RPMI7951 (cell line): ENCODE measurements around the gene TNFSF15. TPM values are rescaled to one million over a fixed set of nuclear protein-coding genes. Genes with fewer than 3 reads are reported as not detected.
A peak's percentile ranks its signal among the peaks of the same experiment; 100 is the strongest.

ENCODE experiments used
- DNase-seq: peaks from one replicate; pipeline ENCODE4 v3.0.0-alpha.2; 2012; ENCODE audit warnings: low read depth
- total RNA-seq: library from RNA; depleted of rRNA; stranded (reverse); fragments of >200 nt; shearing (Covaris generic); gene quantifications from 2 replicates; pipeline ENCODE4 v1.2.3, GENCODE V29; 2014; rRNA removed

Gene TNFSF15
- 0.24 and 0.49 TPM in 2 replicates for total RNA-seq

DNA sequence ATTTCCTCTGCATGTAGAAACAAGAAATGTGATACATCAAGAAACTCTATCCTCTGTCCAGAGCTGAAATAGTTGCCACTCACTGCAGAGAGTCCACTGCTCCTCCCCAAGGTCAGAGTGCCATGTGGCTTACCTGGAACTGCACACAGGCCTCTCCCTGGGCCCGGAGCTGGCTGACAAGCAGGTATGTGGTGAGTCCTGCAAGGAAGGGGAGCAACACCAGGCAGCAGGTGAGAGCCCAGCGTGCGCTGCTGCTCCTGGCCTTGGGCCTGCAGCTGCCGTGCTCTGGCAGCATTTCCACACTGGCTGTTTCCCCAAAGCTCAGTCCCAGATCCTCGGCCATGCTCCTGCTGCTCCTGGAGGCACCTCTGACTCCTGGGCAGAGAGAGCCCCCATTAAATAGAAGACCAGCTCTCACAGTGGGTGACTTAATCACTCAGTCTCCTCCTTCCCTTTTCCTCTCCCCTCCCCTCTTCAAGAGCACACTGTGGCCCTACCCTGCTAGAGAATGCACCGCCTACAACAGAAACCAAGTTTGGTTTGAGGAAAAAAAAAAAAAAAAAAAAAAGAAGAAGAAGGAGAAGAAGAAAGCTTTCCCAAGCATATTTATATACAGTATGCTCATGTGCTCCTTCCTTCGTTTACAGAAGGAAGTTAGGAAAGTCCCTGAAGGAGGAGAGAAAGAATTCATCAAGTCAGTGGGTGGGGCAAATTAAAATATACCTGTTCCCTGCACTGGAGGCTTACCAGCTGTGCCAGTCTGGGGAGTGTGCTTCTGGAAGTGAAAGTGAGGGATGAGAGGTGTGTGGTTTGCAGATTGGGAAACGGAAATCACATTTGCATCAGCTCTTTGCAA, at the start of gene TNFSF15:
Gene TNFSF15, minus strand, starts transcription at position 370 of the 856 bp plus-strand sequence. Its CDS starts 27 bp downstream, at position 343.
- DNase-seq: no peak

DNA sequence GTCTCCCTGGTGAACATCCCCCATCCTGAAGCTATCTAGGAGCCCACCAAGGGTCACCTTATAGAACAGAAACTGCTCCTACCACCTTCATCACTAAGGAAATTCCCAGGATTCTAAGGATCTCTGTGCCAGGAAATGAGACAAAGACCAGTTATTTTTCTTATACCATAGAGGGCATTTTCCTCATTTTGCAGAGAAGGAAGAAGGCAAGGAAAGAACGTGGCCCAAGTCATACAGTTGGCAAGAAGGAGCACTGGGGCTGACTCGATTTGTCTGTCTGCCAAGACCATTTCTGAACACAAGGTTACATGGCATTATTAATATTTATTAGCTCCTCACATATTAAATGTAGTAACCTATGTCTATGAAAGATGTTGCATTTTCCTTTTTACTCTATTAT, 49.6 kb upstream of the TNFSF15 start:
- no peak for DNase-seq

DNA sequence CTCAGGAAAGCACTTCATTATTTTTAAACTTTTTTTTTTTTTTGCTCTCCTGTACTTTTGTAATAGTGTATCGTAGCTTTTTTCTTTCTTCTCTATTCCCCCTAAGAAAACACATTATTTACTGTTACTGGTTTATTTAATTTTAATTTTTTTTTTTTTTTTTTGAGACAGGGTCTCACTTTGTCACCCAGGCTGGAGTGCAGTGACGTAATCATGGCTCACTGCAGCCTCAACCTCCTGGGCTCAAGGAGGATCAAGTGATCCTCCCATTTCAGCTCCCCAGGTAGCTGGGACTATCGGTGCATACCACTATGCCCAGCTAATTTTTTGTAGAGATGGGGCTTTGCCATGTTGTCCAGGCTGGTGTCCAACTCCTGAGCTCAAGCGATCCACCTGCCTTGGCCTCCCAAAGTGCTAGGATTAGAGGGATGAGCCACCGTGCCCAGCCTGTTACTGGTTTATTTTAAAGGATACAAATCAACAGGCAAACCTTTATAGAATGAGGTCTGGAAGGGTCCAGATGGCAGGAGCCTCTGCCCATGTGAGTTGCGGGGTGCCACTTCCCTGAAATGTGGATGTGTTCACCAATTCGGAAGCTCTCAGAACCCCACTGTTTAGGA, 49.0 kb upstream of the TNFSF15 start:
- DNase-seq: no peak

DNA sequence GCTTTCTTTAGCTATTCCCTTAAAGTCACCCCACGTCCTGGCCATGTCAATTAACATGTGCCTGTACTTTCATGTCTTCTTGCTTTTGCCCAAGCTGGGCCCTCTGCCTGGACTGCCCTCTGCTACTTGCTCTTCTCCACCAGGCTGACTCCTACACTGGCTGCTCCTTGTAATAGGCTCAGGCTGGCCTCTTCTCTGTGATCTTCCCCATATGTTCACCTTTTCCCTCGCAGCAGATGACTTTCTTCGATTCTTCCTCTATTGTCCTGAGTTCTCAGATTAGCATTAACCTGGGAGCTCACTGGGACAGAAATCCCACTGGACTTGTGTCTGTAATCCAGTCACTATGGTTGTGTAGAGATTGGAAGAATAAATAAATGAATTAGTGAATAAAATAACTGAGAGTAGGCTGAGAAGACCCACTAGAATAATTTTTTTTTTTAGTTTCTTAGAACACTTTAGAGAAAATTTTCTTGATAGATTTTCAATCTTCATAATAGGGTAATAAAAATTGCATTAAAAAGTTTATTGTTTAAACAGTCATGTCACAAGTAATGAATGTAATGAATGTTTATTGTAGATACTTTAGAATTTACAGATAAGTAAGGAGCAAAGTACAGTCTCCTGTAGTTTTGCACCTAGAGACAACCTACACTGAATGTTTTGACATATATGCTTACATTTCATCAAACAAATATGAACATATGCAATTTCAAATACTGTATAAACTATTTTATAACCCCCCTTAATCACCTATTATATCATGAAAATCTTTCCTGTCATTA, 47.4 kb upstream of the TNFSF15 start:
- DNase-seq: no peak

DNA sequence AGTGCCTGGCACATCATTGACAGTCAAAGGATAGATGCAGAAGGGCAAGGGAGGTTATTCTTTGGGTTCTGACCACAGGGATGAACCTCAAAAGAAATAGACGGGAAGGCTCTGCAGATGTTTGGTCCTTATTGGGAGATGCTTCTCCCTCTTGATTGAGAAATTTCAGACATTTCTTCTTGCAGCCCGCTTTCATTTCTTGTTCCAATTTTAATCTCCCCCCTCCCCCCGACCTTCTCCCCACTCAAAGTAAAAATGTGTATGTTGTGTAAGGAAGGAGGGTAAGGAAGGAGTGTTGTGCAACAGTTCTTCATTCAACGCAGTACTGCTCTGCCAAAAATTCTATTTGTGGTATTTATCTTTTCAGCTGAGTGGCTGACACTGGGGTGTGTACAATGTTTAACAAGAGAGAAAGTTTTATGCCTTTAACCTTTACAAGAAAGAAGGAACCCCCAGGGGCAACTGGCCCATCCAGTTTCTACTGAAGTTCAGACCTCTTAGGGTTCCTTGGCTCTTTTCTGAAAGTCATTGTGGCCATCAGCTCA, 46.3 kb upstream of the TNFSF15 start:
- DNase-seq: peak; percentile 21

DNA sequence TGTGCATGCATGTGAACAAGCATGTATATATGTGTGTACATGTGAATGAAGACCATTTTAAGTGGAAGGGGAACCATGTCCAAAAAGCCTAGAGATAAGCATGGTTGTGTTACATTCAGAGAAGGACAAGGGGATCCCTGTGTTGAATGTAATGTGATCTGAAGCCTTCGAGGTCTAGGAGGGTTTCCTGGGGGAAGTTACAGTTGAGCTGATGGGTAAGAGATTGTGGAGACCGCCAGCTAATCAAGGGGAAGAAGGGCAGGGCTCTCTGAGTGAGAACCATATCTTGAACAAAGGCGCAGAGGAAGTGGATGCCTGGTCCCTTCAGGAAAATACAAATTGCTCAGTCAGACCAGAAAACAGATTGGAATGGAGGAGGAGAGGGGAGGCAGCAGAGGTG, 45.5 kb upstream of the TNFSF15 start:
- DNase-seq: no peak

DNA sequence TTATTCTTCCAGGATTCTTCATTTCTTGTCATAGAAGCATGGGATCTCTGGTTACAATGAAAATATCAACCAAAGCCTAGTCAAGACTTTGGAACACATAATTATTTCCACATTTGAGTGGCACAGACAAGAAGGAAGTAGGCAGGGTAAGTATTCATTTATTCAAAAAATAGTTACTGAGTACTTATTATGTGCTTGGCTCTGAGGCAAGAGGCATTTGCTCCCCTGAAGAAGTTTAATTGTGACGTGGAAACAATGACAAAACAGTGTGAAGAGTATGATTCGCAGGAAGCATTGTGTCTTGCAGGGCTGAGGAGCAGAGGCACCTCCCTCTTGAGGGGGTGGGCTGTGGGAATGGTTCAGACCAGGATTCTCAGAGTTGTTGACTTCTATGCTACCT, 45.0 kb upstream of the TNFSF15 start:
- DNase-seq: no peak

DNA sequence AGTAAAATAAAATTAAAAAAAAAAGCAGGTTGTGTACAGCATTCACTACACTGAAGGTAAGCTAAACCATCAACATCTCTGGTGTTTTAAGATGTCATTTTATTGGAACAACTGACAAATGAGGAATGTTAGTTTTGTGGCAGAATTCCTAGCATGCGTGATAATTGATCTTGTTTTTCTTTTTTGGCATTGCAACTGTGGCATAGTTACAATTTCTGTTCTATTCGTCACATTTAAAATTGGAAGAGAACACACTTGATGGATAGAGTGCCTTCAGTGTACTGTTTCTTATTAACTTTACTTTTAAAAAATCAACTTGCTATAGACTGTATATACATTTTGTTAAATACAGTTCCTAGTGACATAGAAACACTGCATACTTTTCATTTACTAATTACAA, 43.6 kb upstream of the TNFSF15 start:
- DNase-seq: no peak

DNA sequence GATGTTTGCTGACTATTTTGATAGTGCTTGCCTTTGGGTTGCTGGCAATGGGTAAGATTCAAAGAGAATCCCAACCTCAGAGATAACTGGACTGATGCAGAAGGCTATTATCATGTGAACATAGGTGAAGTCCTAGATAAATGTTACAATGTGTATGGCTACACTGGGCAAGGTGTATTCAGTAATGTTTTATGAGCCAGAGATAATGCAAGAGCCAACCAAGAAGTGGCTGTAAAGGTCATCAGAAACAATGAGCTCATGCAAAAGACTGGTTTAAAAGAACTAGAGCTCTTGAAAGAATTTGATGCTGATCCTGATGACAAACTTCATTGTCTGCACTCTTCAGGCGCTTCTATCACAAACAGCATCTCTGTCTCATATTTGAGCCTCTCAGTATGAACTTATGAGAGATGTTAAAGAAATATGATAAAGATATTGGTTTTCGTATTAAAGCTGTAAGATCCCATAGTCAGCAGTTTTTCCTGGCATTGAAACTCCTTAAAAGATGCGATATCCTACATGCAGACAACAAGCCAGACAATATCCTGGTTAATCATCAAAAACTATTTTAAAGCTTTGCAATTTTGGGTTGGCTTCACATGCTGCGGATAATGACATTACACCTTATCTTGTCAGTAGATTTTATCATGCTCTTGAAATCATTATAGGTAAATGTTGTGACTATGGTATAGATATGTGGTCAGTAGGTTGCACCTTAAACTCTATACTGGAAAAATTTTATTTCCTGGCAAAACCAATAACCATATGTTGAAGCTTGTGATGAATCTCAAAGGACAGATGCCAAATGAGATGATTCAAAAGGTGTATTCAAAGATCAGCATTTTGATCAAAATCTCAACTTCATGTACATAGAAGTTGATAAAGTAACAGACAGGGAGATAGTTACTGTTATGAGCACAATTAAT, 41.9 kb upstream of the TNFSF15 start:
- DNase-seq: no peak

DNA sequence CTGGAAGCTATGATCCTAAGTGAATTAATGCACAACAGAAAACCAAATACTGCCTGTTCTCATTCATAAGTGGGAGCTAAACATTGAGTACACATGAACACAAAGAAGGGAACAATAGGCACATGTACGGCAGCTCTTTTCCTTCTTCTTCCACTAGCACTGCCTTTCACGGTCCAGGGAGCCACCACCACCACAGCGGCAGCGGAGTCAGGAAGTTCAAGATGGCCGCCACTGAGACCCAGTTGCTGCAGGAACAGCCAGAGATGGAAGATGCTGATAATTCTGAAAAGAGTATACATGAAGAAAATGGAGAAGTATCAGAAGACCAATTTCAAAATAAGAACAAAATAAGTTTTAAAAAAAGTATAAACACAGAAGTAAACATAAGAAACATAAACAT, 39.5 kb upstream of the TNFSF15 start:
- DNase-seq: no peak

DNA sequence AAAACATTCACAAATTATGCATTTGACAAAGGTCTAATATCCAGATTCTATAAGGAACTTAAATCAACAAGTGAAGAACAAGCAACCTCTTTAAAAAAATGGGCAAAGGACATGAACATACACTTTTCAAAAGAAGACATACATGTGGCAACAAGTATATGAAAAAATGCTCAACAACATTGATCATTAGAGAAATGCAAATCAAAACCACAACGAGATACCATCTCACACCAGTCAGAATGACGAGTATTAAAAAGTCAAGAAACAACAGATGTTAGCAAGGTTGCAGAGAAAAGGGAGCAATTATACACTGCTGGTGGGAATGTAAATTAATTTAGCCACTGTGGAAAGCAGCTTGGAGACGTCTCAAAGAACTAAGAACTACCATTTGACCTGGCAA, 38.9 kb upstream of the TNFSF15 start:
- no peak for DNase-seq

DNA sequence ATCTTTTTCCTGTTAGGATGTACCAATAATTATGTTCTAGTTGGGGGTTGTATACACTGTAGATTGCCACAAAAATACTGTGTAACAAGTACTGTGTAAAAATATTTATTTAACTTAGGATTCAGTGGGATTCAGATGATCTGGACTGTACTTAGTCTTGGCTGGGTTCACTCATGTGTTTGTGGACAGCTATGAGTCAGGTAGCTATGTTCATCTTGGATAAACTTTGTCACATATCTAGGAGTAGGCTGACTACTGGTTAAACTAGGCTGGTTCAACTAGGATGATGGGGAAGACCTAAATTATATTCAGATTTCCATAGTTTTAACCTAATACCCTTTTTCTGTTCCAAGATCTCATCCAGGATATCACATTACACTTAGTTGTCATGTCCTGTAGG, 32.1 kb upstream of the TNFSF15 start:
- no peak for DNase-seq

DNA sequence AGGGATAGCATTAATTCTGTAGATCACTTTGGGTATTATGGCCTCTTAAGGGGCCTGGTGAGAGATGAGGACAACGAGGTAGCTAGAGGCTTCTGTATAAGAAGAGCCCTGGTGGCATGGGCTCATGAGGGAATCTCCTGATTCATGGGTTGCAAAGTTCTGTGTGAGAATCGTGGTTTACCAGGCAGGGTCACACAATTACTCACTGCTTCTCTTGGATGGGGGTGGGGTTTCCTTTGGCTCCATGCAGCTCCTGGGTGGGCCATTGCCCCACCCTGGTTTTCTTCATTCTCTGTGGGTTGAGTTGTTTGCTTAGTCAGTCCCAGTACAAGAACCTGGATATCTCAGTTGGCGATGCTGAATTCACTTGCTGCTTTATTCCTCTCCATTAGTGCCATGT, 30.9 kb upstream of the TNFSF15 start:
- peak; percentile 26 for DNase-seq

DNA sequence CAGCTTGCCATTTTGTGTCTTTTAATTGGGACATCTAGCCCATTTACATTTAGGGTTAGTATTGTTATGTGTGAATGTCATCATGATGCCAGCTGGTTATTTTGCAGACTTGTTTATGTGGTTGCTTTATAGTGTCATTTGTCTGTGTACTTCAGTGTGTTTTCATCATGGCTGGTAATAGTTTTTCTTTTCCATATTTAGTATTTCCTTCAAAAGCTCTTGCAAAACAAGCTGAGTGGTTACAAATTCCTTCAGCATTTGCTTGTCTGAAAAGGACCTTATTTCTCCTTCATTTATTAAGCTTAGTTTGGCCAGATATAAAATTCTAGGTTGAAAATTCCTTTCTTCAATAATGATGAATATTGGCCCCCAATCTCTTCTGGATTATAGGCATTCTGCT, 28.5 kb upstream of the TNFSF15 start:
- no peak for DNase-seq

DNA sequence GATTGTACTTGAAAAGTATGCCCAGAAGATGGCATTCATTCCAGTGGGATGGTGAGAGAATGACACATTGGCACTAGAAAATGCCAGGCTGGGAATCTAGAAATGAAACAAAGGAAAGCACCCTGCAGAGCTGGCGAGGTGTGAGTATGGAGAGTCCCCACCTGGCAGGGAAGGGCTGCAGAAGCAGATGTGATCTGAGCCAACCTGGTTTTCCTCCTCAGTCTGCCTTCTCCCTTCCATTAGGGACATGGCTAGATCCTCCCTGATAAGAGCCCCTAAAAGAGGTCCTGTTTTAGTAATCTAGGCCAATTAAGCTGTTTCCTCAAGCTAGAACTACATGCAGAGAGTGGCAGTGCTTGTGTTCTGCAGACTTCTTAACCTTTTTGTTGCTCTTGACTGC, 24.7 kb upstream of the TNFSF15 start:
- DNase-seq: no peak

DNA sequence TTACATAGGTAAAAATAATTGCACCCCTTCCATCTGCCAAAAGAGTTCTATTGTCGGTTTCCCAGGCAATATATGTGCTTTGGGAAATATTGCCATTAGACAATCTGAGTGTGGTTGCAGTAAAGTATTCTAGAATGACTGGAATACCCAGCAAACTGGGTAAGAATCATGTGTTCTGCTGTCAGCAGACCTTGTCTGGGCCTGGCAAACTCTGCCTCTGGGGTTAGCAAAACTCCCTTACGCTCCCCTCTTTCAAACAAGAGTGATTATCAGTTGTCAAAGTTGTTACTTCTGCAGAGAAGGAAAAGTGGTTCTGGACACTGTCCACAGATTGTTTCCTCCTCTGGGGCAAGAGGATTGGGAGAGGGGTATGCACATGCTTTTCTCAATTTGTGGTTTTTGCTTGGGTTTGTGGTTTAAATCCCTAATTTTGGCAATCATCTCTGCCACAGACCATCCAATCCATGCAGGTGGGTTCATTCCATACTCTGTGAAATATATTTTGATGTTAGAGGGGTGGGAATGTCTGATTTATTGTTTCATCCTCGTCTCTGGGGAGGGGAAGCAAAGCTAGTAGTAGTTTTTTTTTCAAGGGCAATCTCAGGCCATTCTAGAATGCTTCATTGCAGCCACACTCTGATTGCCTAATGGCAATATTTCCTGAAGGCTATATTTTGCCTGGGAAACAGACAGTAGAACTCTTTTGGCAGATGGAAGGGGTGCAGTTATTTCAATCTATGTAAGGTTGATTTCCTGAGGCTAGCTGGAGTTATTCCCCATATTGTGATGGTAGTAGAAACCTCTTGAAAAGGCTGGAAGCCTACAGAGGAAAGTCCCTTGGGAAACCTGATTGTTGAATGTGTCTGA, 24.0 kb upstream of the TNFSF15 start:
- DNase-seq: no peak

DNA sequence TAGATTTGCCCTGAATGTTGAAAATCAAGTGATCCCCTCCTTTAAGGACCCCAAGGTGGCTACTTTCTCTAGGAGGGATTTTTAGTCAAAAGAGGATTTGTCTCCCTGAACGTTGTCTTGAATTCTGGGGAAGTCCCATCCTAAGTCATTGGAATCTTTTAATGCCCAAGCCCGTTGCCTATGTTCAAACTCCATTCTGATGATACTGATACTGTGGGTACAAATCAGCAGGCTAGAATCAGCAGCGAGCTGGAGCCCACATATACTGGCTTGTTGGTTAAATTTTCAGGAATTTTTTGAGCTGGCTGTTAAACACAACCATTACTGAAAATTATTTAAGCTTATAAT, 22.4 kb upstream of the TNFSF15 start:
- DNase-seq: no peak

DNA sequence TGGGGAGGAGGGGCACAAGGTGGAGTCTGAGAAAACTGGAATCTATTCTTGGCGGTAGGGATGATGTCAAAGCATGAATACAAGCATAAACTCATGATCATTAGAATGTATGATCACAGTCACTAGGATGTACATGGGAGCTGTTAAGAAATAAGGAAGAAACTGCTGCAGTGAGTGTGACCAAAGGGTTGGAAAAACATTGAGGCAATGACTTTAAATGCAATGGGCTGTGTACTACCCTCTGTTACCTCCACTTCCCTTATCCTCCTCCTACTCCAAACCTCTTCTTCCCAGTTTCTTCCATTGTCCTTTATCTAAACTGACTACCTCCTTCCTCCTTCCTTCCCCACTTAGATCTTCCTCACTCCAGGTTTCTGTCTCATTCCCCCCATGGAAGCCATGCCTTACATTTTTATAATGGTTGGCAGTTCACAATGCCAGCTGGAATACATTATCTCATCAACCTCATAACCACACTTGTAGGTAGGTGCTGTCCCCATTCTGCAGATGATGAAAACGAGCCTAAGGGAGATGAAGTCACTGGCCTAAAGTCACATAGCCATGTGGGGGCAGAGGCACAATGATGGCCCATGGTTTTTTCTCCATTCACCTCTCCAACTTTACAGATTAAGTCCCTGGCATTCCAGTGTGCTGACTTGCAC, 21.9 kb upstream of the TNFSF15 start:
- DNase-seq: no peak

DNA sequence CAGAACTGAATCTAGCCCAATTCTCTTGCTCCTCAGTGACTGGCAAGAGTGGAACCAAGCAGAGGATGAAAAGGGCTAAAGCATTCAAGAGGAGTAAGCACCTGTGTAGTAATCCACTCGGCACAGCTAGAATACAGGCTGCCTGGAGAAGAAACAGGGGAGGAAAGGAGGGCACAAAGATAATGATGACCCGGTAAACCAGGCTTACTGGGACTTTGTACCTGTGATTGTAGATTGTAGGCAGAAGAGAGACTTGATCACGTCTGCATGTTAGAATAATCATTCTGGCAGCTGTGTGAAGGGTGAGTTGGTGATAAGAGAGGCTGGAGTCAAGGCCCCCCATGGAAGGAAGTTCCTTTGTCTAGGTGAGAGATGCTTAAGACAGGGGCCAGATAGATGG, 20.6 kb upstream of the TNFSF15 start:
- no peak for DNase-seq
